HEK293 (cell line): ENCODE results near the gene COL8A1.

Experiments
- CTCF ChIA-PET: fragments of 350-600 bp; formaldehyde crosslinking; extraction: SDS; loops from one replicate; lab custom pipeline; 2021; ENCODE audit warnings: antibody characterized with exemption; lab: Yijun Ruan, JAX
- POLR2A ChIA-PET: fragments of 300-600 bp; formaldehyde crosslinking; extraction: SDS; loops from one replicate; lab custom pipeline; 2020; ENCODE audit warnings: antibody characterized with exemption, inconsistent platforms; lab: Yijun Ruan, JAX
- H3K27ac ChIP-seq: fragments of 200-500 bp; sonication (Bioruptor generic); 2 replicates; pipeline ENCODE4 v1.5.1; 2014; ENCODE audit warnings: low read depth, low read length, control low read depth, inconsistent platforms; ENCODE audit errors: extremely low read depth
- H3K36me3 ChIP-seq, 2 experiments: fragments of 200-500 bp in 1 of 2; sonication (Bioruptor generic) in 1 of 2; 1 replicate in 1 of 2; 2 replicates in 1 of 2; pipeline ENCODE4 v1.5.1; 2014 to 2017; ENCODE audit warnings: inconsistent platforms in 2 of 2, low read length in 2 of 2; ENCODE audit not compliant: control insufficient read depth in 2 of 2, insufficient read depth in 1 of 2
- H3K4me1 ChIP-seq: fragments of 200-500 bp; sonication (Bioruptor generic); 2 replicates; pipeline ENCODE4 v1.5.1; 2014; ENCODE audit warnings: mild to moderate bottlenecking, low read length, inconsistent platforms; ENCODE audit not compliant: control insufficient read depth, insufficient read depth
- H3K4me3 ChIP-seq: 2 replicates; pipeline ENCODE4 v1.5.1; 2011; ENCODE audit warnings: low read depth, mild to moderate bottlenecking, control low read depth, low read length, moderate library complexity
- H3K9me3 ChIP-seq: fragments of 200-500 bp; sonication (Bioruptor generic); 2 replicates; pipeline ENCODE4 v1.5.1; 2014; ENCODE audit warnings: low read depth, low read length, inconsistent platforms; ENCODE audit not compliant: control insufficient read depth, insufficient read depth
- BCL11A ChIP-seq: fragments of 450-650 bp; formaldehyde crosslinking; IDR thresholded peaks from 2 replicates; pipeline ENCODE4 v1.5.1; 2016; ENCODE audit warnings: low read depth, missing biosample characterization, missing genetic modification characterization
- EGR2 ChIP-seq: fragments of 450-650 bp; formaldehyde crosslinking; IDR thresholded peaks from 2 replicates; pipeline ENCODE4 v1.5.1; 2016; ENCODE audit warnings: low read depth, missing biosample characterization, missing genetic modification characterization
- GLI2 ChIP-seq: fragments of 450-650 bp; formaldehyde crosslinking; IDR thresholded peaks from 2 replicates; pipeline ENCODE4; 2017; ENCODE audit warnings: missing biosample characterization, missing genetic modification characterization, low read depth, borderline replicate concordance
- HOXD13 ChIP-seq: sonication (generic); formaldehyde crosslinking; IDR thresholded peaks from 2 replicates; pipeline ENCODE4 v1.8.0; 2022; ENCODE audit warnings: missing genetic modification reagents, borderline replicate concordance
- KLF16 ChIP-seq: fragments of 450-650 bp; formaldehyde crosslinking; IDR thresholded peaks from 2 replicates; pipeline ENCODE4 v1.5.1; 2017; ENCODE audit warnings: missing biosample characterization, missing genetic modification characterization
- KLF7 ChIP-seq: fragments of 450-650 bp; formaldehyde crosslinking; IDR thresholded peaks from 2 replicates; pipeline ENCODE4 v1.5.1; 2016; ENCODE audit warnings: missing biosample characterization, missing genetic modification characterization, borderline replicate concordance
- SCRT1 ChIP-seq: fragments of 450-650 bp; formaldehyde crosslinking; IDR thresholded peaks from 2 replicates; pipeline ENCODE4 v1.5.1; 2016; ENCODE audit warnings: missing biosample characterization, missing genetic modification characterization, borderline replicate concordance
- ZBTB11 ChIP-seq: fragments of 450-650 bp; formaldehyde crosslinking; conservative IDR thresholded peaks from 2 replicates; pipeline ENCODE4 v1.5.1; 2016; ENCODE audit warnings: low read depth, missing biosample characterization, missing genetic modification characterization
- ZNF140 ChIP-seq: fragments of 450-650 bp; formaldehyde crosslinking; IDR thresholded peaks from 2 replicates; pipeline ENCODE4 v1.5.1; 2016; ENCODE audit warnings: missing biosample characterization, missing genetic modification characterization
- ZNF19 ChIP-seq: fragments of 450-650 bp; formaldehyde crosslinking; IDR thresholded peaks from 2 replicates; pipeline ENCODE4; 2016; ENCODE audit warnings: missing biosample characterization, missing genetic modification characterization, low read depth
- ZNF37A ChIP-seq: fragments of 450-650 bp; IDR thresholded peaks from 2 replicates; pipeline ENCODE4 v1.5.1; 2018; ENCODE audit warnings: missing biosample characterization, missing genetic modification characterization
- ZNF416 ChIP-seq: fragments of 450-650 bp; formaldehyde crosslinking; IDR thresholded peaks from 2 replicates; pipeline ENCODE4 v1.5.1; 2016; ENCODE audit warnings: missing biosample characterization, missing genetic modification characterization
- ZNF514 ChIP-seq: fragments of 450-650 bp; formaldehyde crosslinking; IDR thresholded peaks from 2 replicates; pipeline ENCODE4 v1.5.1; 2016; ENCODE audit warnings: missing biosample characterization, missing genetic modification characterization
- ZSCAN23 ChIP-seq: fragments of 450-650 bp; formaldehyde crosslinking; IDR thresholded peaks from 2 replicates; pipeline ENCODE4 v1.5.1; 2016; ENCODE audit warnings: missing biosample characterization, missing genetic modification characterization
- TF ChIP-seq, protein P1 (sequence below): fragments of 450-650 bp; formaldehyde crosslinking; IDR thresholded peaks from 2 replicates; pipeline ENCODE4 v1.5.1; 2016; ENCODE audit warnings: missing biosample characterization, missing genetic modification characterization, borderline replicate concordance
- TF ChIP-seq, protein P2 (sequence below): fragments of 450-650 bp; formaldehyde crosslinking; conservative IDR thresholded peaks from 2 replicates; pipeline ENCODE4 v1.5.1; 2016; ENCODE audit warnings: low read depth, missing biosample characterization, missing genetic modification characterization
- TF ChIP-seq, protein P3 (sequence below): fragments of 450-650 bp; formaldehyde crosslinking; IDR thresholded peaks from 2 replicates; pipeline ENCODE4 v1.5.1; 2016; ENCODE audit warnings: missing biosample characterization, missing genetic modification characterization
- TF ChIP-seq, protein P4 (sequence below): fragments of 450-650 bp; formaldehyde crosslinking; IDR thresholded peaks from 2 replicates; pipeline ENCODE4 v1.5.1; 2016; ENCODE audit warnings: missing biosample characterization, missing genetic modification characterization

COL8A1 gene

DNA sequence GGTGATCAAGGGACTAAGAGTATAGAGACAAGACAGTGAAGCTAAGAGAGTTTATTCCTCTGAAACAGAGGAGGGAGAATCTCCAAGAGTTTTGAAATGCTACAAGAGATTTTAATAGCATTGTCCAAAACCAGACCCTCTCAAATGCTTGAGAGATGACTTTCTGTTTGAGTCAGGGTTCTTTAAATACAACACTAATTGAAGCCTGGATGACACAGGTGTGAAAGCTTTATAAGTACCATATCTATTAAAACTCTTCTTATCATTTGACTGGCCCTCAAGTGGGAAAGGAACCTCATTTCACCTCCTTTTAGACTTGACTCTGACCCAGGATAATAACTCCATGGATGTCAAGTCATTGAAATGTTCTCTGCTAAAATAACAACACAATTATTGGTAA lies 5.6 kb downstream of the COL8A1 start:
- CTCF ChIA-PET: interaction anchor here (0.7 to 2.6 kb wide), 5 partner anchors 40 to 1589 kb away, joined by 3 to 13 read pairs (median 4); no protein-coding TSS in a partner anchor
- Histone ChIP-seq H3K4me1 (no peaks in the 10 kb centered on the region), H3K36me3 (no peaks in the 10 kb centered on the region), H3K27ac (no peak overlapping the region), H3K4me3 (no peak overlapping the region)
- no peak for TF ChIP-seq ZNF19 (tag by site-specific recombination)
- TF ChIP-seq, protein P1, sequence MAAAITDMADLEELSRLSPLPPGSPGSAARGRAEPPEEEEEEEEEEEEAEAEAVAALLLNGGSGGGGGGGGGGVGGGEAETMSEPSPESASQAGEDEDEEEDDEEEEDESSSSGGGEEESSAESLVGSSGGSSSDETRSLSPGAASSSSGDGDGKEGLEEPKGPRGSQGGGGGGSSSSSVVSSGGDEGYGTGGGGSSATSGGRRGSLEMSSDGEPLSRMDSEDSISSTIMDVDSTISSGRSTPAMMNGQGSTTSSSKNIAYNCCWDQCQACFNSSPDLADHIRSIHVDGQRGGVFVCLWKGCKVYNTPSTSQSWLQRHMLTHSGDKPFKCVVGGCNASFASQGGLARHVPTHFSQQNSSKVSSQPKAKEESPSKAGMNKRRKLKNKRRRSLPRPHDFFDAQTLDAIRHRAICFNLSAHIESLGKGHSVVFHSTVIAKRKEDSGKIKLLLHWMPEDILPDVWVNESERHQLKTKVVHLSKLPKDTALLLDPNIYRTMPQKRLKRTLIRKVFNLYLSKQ (tag by site-specific recombination): no peak
- TF ChIP-seq ZNF140: no peak
- no peak for TF ChIP-seq ZNF514 (tag by site-specific recombination)
- no peak for TF ChIP-seq ZBTB11 (tag by site-specific recombination)
- no peak for TF ChIP-seq ZNF416
- no peak for TF ChIP-seq KLF16 (tag by site-specific recombination)
- no peak for TF ChIP-seq SCRT1 (tag by site-specific recombination)
- no peak for TF ChIP-seq BCL11A (tag by site-specific recombination)
- TF ChIP-seq, protein P2, sequence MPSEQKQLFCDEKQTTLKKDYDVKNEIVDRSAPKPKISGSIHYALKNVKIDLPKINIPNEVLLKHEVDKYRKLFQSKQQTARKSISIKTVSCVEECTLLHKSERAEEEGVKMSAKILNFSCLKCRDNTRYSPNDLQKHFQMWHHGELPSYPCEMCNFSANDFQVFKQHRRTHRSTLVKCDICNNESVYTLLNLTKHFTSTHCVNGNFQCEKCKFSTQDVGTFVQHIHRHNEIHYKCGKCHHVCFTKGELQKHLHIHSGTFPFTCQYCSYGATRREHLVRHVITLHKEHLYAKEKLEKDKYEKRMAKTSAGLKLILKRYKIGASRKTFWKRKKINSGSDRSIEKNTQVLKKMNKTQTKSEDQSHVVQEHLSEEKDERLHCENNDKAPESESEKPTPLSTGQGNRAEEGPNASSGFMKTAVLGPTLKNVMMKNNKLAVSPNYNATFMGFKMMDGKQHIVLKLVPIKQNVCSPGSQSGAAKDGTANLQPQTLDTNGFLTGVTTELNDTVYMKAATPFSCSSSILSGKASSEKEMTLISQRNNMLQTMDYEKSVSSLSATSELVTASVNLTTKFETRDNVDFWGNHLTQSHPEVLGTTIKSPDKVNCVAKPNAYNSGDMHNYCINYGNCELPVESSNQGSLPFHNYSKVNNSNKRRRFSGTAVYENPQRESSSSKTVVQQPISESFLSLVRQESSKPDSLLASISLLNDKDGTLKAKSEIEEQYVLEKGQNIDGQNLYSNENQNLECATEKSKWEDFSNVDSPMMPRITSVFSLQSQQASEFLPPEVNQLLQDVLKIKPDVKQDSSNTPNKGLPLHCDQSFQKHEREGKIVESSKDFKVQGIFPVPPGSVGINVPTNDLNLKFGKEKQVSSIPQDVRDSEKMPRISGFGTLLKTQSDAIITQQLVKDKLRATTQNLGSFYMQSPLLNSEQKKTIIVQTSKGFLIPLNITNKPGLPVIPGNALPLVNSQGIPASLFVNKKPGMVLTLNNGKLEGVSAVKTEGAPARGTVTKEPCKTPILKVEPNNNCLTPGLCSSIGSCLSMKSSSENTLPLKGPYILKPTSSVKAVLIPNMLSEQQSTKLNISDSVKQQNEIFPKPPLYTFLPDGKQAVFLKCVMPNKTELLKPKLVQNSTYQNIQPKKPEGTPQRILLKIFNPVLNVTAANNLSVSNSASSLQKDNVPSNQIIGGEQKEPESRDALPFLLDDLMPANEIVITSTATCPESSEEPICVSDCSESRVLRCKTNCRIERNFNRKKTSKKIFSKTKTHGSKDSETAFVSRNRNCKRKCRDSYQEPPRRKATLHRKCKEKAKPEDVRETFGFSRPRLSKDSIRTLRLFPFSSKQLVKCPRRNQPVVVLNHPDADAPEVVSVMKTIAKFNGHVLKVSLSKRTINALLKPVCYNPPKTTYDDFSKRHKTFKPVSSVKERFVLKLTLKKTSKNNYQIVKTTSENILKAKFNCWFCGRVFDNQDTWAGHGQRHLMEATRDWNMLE (tag by site-specific recombination): no peak
- TF ChIP-seq ZSCAN23: no peak
- no peak for TF ChIP-seq KLF7
- TF ChIP-seq, all 188 proteins: peak for 0
- H3K9me3 ChIP-seq: no peaks in the 10 kb centered on the region
- POLR2A ChIA-PET: no interaction called here

DNA sequence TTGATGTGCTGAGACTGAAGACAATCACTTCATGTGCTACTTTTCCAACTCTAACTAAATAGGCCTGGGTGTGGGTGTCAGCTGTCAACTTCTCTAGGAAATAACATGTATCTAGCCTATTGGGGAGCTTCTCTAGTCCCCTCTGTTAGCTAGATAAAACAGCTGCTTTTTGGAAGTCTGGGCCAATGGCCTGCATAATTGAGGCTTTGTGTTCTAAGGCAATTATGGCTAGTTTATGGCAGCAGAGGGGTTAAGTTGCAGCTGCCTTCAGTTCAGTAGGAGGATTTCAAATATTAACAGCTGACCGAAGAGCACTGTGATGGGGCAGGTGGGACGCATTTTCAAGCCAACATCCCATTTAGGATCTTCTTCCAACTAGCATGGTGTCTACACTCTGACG lies 6.4 kb downstream of the COL8A1 start:
- ChIA-PET CTCF (interaction anchor here (0.6 to 2.6 kb wide), 10 partner anchors 9 to 110 kb away, joined by 3 to 13 read pairs (median 4); no protein-coding TSS in a partner anchor), POLR2A (no interaction called here)
- Histone ChIP-seq H3K9me3 (no peaks in the 10 kb centered on the region), H3K4me1 (no peaks in the 10 kb centered on the region), H3K27ac (no peak overlapping the region), H3K36me3 (no peaks in the 10 kb centered on the region), H3K4me3 (no peak overlapping the region)
- TF ChIP-seq GLI2 (tag by site-specific recombination) (no peak), ZNF37A (no peak), HOXD13 (CRISPR knock-in tag) (no peak), EGR2 (no peak)
- TF ChIP-seq, protein P3, sequence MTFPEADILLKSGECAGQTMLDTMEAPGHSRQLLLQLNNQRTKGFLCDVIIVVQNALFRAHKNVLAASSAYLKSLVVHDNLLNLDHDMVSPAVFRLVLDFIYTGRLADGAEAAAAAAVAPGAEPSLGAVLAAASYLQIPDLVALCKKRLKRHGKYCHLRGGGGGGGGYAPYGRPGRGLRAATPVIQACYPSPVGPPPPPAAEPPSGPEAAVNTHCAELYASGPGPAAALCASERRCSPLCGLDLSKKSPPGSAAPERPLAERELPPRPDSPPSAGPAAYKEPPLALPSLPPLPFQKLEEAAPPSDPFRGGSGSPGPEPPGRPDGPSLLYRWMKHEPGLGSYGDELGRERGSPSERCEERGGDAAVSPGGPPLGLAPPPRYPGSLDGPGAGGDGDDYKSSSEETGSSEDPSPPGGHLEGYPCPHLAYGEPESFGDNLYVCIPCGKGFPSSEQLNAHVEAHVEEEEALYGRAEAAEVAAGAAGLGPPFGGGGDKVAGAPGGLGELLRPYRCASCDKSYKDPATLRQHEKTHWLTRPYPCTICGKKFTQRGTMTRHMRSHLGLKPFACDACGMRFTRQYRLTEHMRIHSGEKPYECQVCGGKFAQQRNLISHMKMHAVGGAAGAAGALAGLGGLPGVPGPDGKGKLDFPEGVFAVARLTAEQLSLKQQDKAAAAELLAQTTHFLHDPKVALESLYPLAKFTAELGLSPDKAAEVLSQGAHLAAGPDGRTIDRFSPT (tag by site-specific recombination): no peak
- TF ChIP-seq, protein P4, sequence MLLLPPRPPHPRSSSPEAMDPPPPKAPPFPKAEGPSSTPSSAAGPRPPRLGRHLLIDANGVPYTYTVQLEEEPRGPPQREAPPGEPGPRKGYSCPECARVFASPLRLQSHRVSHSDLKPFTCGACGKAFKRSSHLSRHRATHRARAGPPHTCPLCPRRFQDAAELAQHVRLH: no peak
